Nephron (organoid): Measurements from ENCODE around the gene UQCR10.

Source experiments
- H3K27ac Mint-ChIP-seq, 3 experiments: 2 replicates each; pipeline ENCODE4 v1.8.0; 2020; ENCODE audit warnings: mixed read lengths in 3 of 3, mild to moderate bottlenecking in 2 of 3, moderate library complexity in 1 of 3
- H3K27me3 Mint-ChIP-seq: 2 replicates; pipeline ENCODE4 v1.8.0; 2021; ENCODE audit warnings: low read depth, mild to moderate bottlenecking, moderate library complexity, mixed read lengths
- H3K36me3 Mint-ChIP-seq: 2 replicates; pipeline ENCODE4 v1.8.0; 2020; ENCODE audit warnings: low read depth, mixed read lengths
- H3K4me1 Mint-ChIP-seq: 2 replicates; pipeline ENCODE4 v1.8.0; 2020; ENCODE audit warnings: mixed read lengths
- H3K4me3 Mint-ChIP-seq, 3 experiments: 2 replicates each; pipeline ENCODE4 v1.8.0; 2020; ENCODE audit warnings: mild to moderate bottlenecking in 3 of 3, mixed read lengths in 3 of 3, moderate library complexity in 2 of 3
- H3K9me3 Mint-ChIP-seq: 2 replicates; pipeline ENCODE4 v1.8.0; 2020; ENCODE audit warnings: mixed read lengths
- CTCF ChIP-seq, 3 experiments: fragments of 200-600 bp; sonication (generic); IDR thresholded peaks; one replicate each; pipeline ENCODE4 v1.5.0; 2021; ENCODE audit warnings: antibody characterized with exemption in 3 of 3; ENCODE audit not compliant: unreplicated experiment in 3 of 3

Gene UQCR10

GRCh38 chr22:29795663-29796062, 28.5 kb downstream of the UQCR10 start:
- Mint-ChIP-seq H3K4me3 (no peak overlapping the region), H3K27ac (no peak overlapping the region), H3K9me3 (no peaks in the 10 kb centered on the region), H3K36me3 (peaks cover 45% of the 10 kb centered on the region), H3K4me1 (peaks cover 4% of the 10 kb centered on the region), H3K27me3 (no peaks in the 10 kb centered on the region)
- no peak for TF ChIP-seq CTCF (IDR thresholded peaks at IDR 0.05; ENCODE audit: unreplicated experiment in 3 of 3)

- H3K4me1 Mint-ChIP-seq = peaks cover 9% of the 10 kb centered on the region
- no peak for TF ChIP-seq CTCF (IDR thresholded peaks at IDR 0.05; ENCODE audit: unreplicated experiment in 3 of 3)
Observed at GRCh38 chr22:29797351-29797750, 30.2 kb downstream of the UQCR10 start.

GRCh38 chr22:29798318-29798717, 31.1 kb downstream of the UQCR10 start:
- Mint-ChIP-seq H3K9me3 (no peaks in the 10 kb centered on the region), H3K27me3 (no peaks in the 10 kb centered on the region), H3K4me3 (no peak overlapping the region), H3K27ac (no peak overlapping the region), H3K36me3 (peaks cover 46% of the 10 kb centered on the region), H3K4me1 (peaks cover 9% of the 10 kb centered on the region)
- TF ChIP-seq CTCF (IDR thresholded peaks at IDR 0.05; ENCODE audit: unreplicated experiment in 3 of 3) = no peak

More at GRCh38 chr22:29797351-29797750, 30.2 kb downstream of the UQCR10 start:
- Mint-ChIP-seq H3K27ac (no peak overlapping the region), H3K36me3 (peaks cover 52% of the 10 kb centered on the region), H3K27me3 (no peaks in the 10 kb centered on the region), H3K4me3 (no peak overlapping the region), H3K9me3 (no peaks in the 10 kb centered on the region)

- Mint-ChIP-seq H3K36me3 (peaks cover 51% of the 10 kb centered on the region), H3K4me1 (peaks cover 9% of the 10 kb centered on the region), H3K9me3 (no peaks in the 10 kb centered on the region), H3K27ac (no peak overlapping the region), H3K4me3 (no peak overlapping the region), H3K27me3 (no peaks in the 10 kb centered on the region)
- no peak for TF ChIP-seq CTCF (IDR thresholded peaks at IDR 0.05; ENCODE audit: unreplicated experiment in 3 of 3)
Observed at GRCh38 chr22:29798801-29799200, 31.6 kb downstream of the UQCR10 start.

- no peak overlapping the region for H3K27ac Mint-ChIP-seq
- H3K27me3 Mint-ChIP-seq = no peaks in the 10 kb centered on the region
- no peak overlapping the region for H3K4me3 Mint-ChIP-seq
- no peaks in the 10 kb centered on the region for H3K9me3 Mint-ChIP-seq
- peaks cover 9% of the 10 kb centered on the region for H3K4me1 Mint-ChIP-seq
- TF ChIP-seq CTCF (IDR thresholded peaks at IDR 0.05; ENCODE audit: unreplicated experiment in 3 of 3) = no peak
- H3K36me3 Mint-ChIP-seq = peaks cover 54% of the 10 kb centered on the region
Observed at GRCh38 chr22:29799217-29799680, 32.1 kb downstream of the UQCR10 start.

DNA sequence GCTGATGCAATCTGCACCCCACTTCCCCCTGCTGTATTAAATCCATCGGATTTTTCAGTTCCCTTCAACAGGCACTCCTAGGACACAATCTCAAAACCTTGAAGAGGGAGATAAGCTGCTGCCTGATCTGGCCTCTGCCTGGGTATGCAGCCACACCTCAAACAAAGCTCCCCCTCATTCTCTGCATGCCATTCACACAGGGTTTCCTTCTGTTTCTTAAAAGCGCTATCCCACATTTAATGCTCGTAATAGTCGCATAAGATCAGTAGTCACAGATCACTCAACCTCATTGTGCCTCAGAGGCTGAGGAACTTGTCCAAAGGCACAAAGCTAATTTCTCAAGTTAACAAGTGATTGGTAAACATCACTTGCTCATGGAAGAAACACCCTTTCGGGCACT, 34.0 kb downstream of the UQCR10 start:
- no peaks in the 10 kb centered on the region for H3K27me3 Mint-ChIP-seq
- H3K9me3 Mint-ChIP-seq = no peaks in the 10 kb centered on the region
- H3K4me3 Mint-ChIP-seq = no peak overlapping the region
- no peak for TF ChIP-seq CTCF (IDR thresholded peaks at IDR 0.05; ENCODE audit: unreplicated experiment in 3 of 3)
- H3K27ac Mint-ChIP-seq = peak overlapping the region in 2 of 3 experiments; percentile 29 to 68
- peaks cover 66% of the 10 kb centered on the region for H3K36me3 Mint-ChIP-seq
- H3K4me1 Mint-ChIP-seq = peaks cover 9% of the 10 kb centered on the region
